Measurements from ENCODE around the gene GCFC2.

DNA sequence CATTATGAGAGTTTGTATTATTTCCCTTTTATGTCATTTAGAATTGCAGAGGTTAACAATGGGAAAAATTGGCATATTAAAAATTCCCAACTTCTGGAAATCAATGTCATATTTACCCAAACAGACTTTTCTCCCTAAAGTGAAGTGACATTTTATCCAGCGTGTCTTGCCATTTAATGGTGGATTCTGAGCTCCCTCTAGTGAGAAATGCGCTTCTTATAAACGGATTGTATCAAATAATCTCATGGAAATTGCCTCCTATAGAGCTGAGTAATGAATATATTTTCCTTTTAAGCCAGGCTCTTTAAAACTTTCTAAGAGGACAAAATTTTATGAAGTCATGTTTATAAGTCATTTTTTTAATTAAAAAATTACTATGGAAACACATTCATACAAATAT, 5.7 kb upstream of the GCFC2 start:
- TF ChIP-seq POLR2AphosphoS5 (IDR thresholded peaks at IDR 0.05; ENCODE audit: low read depth) (no peak), GABPA (IDR thresholded peaks at IDR 0.05; ENCODE audit: low read depth) (no peak)
